ENCODE measurements around the gene CHSY3.

CHSY3 gene

GRCh38 chr5:130067364-130067763, 163.1 kb downstream of the CHSY3 start:
- no peaks in the 10 kb centered on the region for H3K9me3 ChIP-seq (ENCODE audit: control insufficient read depth in 1 of 2, low read length in 2 of 2)
- no peak overlapping the region for H3K27ac ChIP-seq (ENCODE audit: low read depth, low read length)
- H3K4me1 ChIP-seq (ENCODE audit: control insufficient read depth in 1 of 2, insufficient read depth in 2 of 2, low read length in 2 of 2), result no peaks in the 10 kb centered on the region
- no peaks in the 10 kb centered on the region for H3K36me3 ChIP-seq (ENCODE audit: control insufficient read depth in 1 of 2, insufficient read depth in 2 of 2, low read length in 2 of 2)
- H3K27me3 ChIP-seq (ENCODE audit: control insufficient read depth in 1 of 2, insufficient read depth in 2 of 2, low read length in 2 of 2), result no peaks in the 10 kb centered on the region
- no peak overlapping the region for H3K9ac ChIP-seq (ENCODE audit: low read depth in 1 of 2, low read length in 2 of 2)
- no peak overlapping the region for H3K4me3 ChIP-seq (ENCODE audit: low read depth in 1 of 2, low read length in 2 of 2)

- Histone ChIP-seq H3K9me3 (ENCODE audit: control insufficient read depth in 1 of 2, low read length in 2 of 2) (no peaks in the 10 kb centered on the region), H3K27ac (ENCODE audit: low read depth, low read length) (no peak overlapping the region)
Measured at GRCh38 chr5:130068101-130068500, 163.8 kb downstream of the CHSY3 start.

GRCh38 chr5:130068988-130069387, 164.7 kb downstream of the CHSY3 start:
- H3K9ac ChIP-seq (ENCODE audit: low read depth in 1 of 2, low read length in 2 of 2), result no peak overlapping the region
- H3K4me1 ChIP-seq (ENCODE audit: control insufficient read depth in 1 of 2, insufficient read depth in 2 of 2, low read length in 2 of 2), result no peaks in the 10 kb centered on the region
- H3K4me3 ChIP-seq (ENCODE audit: low read depth in 1 of 2, low read length in 2 of 2), result no peak overlapping the region
- H3K36me3 ChIP-seq (ENCODE audit: control insufficient read depth in 1 of 2, insufficient read depth in 2 of 2, low read length in 2 of 2), result no peaks in the 10 kb centered on the region
- no peaks in the 10 kb centered on the region for H3K27me3 ChIP-seq (ENCODE audit: control insufficient read depth in 1 of 2, insufficient read depth in 2 of 2, low read length in 2 of 2)
- H3K9me3 ChIP-seq (ENCODE audit: control insufficient read depth in 1 of 2, low read length in 2 of 2), result no peaks in the 10 kb centered on the region
- H3K27ac ChIP-seq (ENCODE audit: low read depth, low read length), result no peak overlapping the region

More at GRCh38 chr5:130068101-130068500, 163.8 kb downstream of the CHSY3 start:
- no peaks in the 10 kb centered on the region for H3K27me3 ChIP-seq (ENCODE audit: control insufficient read depth in 1 of 2, insufficient read depth in 2 of 2, low read length in 2 of 2)
- no peak overlapping the region for H3K4me3 ChIP-seq (ENCODE audit: low read depth in 1 of 2, low read length in 2 of 2)
- no peaks in the 10 kb centered on the region for H3K4me1 ChIP-seq (ENCODE audit: control insufficient read depth in 1 of 2, insufficient read depth in 2 of 2, low read length in 2 of 2)
- H3K36me3 ChIP-seq (ENCODE audit: control insufficient read depth in 1 of 2, insufficient read depth in 2 of 2, low read length in 2 of 2), result no peaks in the 10 kb centered on the region
- H3K9ac ChIP-seq (ENCODE audit: low read depth in 1 of 2, low read length in 2 of 2), result no peak overlapping the region

DNA sequence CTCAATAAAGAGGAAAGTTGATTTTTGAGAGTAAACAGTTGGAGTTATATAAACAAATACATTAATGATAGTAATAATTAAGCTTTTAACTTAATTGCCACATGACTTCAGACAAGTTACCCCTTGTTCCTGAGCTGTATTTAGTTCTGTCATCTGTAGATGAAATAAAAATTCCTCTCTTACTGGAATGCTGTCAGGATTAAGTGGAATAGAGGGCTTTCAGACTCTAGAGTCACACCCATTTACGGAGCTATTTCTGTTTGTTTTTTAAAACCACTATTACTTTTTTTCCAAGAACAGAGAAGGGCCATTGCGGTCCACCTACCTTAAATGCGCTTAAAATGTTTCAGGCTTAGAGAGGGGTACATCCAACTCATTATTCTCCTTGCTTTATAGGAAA, 170.6 kb downstream of the CHSY3 start:
- Histone ChIP-seq H3K27ac (ENCODE audit: low read depth, low read length) (no peak overlapping the region), H3K36me3 (ENCODE audit: control insufficient read depth in 1 of 2, insufficient read depth in 2 of 2, low read length in 2 of 2) (no peaks in the 10 kb centered on the region), H3K4me1 (ENCODE audit: control insufficient read depth in 1 of 2, insufficient read depth in 2 of 2, low read length in 2 of 2) (no peaks in the 10 kb centered on the region), H3K9ac (ENCODE audit: low read depth in 1 of 2, low read length in 2 of 2) (no peak overlapping the region), H3K9me3 (ENCODE audit: control insufficient read depth in 1 of 2, low read length in 2 of 2) (no peaks in the 10 kb centered on the region), H3K27me3 (ENCODE audit: control insufficient read depth in 1 of 2, insufficient read depth in 2 of 2, low read length in 2 of 2) (no peaks in the 10 kb centered on the region), H3K4me3 (ENCODE audit: low read depth in 1 of 2, low read length in 2 of 2) (no peak overlapping the region)

- Histone ChIP-seq H3K27ac (ENCODE audit: low read depth, low read length) (no peak overlapping the region), H3K9me3 (ENCODE audit: control insufficient read depth in 1 of 2, low read length in 2 of 2) (no peaks in the 10 kb centered on the region), H3K4me1 (ENCODE audit: control insufficient read depth in 1 of 2, insufficient read depth in 2 of 2, low read length in 2 of 2) (no peaks in the 10 kb centered on the region)
Measured at GRCh38 chr5:130077007-130077406, 172.7 kb downstream of the CHSY3 start.

GRCh38 chr5:130078661-130079060, 174.4 kb downstream of the CHSY3 start:
- Histone ChIP-seq H3K4me3 (ENCODE audit: low read depth in 1 of 2, low read length in 2 of 2) (no peak overlapping the region), H3K4me1 (ENCODE audit: control insufficient read depth in 1 of 2, insufficient read depth in 2 of 2, low read length in 2 of 2) (no peaks in the 10 kb centered on the region), H3K9me3 (ENCODE audit: control insufficient read depth in 1 of 2, low read length in 2 of 2) (no peaks in the 10 kb centered on the region), H3K36me3 (ENCODE audit: control insufficient read depth in 1 of 2, insufficient read depth in 2 of 2, low read length in 2 of 2) (no peaks in the 10 kb centered on the region), H3K9ac (ENCODE audit: low read depth in 1 of 2, low read length in 2 of 2) (no peak overlapping the region), H3K27ac (ENCODE audit: low read depth, low read length) (no peak overlapping the region), H3K27me3 (ENCODE audit: control insufficient read depth in 1 of 2, insufficient read depth in 2 of 2, low read length in 2 of 2) (no peaks in the 10 kb centered on the region)

More at GRCh38 chr5:130077007-130077406, 172.7 kb downstream of the CHSY3 start:
- Histone ChIP-seq H3K27me3 (ENCODE audit: control insufficient read depth in 1 of 2, insufficient read depth in 2 of 2, low read length in 2 of 2) (no peaks in the 10 kb centered on the region), H3K36me3 (ENCODE audit: control insufficient read depth in 1 of 2, insufficient read depth in 2 of 2, low read length in 2 of 2) (no peaks in the 10 kb centered on the region), H3K9ac (ENCODE audit: low read depth in 1 of 2, low read length in 2 of 2) (no peak overlapping the region), H3K4me3 (ENCODE audit: low read depth in 1 of 2, low read length in 2 of 2) (no peak overlapping the region)

DNA sequence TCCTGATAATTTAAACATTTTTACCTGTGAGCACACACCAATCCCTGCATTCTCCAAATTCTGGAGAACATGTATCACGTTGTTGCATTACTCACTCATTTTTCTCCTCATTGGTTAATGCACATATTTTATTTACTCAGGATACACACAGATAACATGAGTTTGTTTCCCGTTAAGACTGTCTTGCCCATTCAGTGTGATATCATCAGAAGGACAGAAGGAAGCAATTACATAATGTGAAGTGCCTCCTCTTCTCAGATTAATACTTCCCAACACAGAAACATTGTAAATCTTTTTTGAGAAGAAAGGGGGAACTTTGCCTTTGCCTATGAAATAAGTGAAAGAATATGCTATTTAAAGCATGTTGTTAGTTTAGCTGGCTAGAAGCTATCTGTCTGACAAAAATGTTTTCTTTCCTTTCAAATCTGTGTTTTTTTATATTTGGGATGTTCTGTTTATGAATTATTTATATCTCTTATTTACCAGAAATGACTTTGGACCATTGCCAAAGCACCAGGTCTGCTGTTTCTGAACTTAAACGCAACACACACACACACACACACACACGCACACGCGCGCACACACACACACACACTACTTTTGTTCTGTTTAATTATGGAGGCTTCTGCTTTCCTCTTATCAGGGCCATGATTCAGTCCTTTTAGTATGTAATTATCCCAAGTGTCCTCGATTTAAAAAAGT, 186.5 kb downstream of the CHSY3 start:
- no peaks in the 10 kb centered on the region for H3K9me3 ChIP-seq (ENCODE audit: control insufficient read depth in 1 of 2, low read length in 2 of 2)
- H3K36me3 ChIP-seq (ENCODE audit: control insufficient read depth in 1 of 2, insufficient read depth in 2 of 2, low read length in 2 of 2), result no peaks in the 10 kb centered on the region
- H3K9ac ChIP-seq (ENCODE audit: low read depth in 1 of 2, low read length in 2 of 2), result no peak overlapping the region
- no peak overlapping the region for H3K4me3 ChIP-seq (ENCODE audit: low read depth in 1 of 2, low read length in 2 of 2)
- no peaks in the 10 kb centered on the region for H3K4me1 ChIP-seq (ENCODE audit: control insufficient read depth in 1 of 2, insufficient read depth in 2 of 2, low read length in 2 of 2)
- H3K27ac ChIP-seq (ENCODE audit: low read depth, low read length), result no peak overlapping the region
- no peaks in the 10 kb centered on the region for H3K27me3 ChIP-seq (ENCODE audit: control insufficient read depth in 1 of 2, insufficient read depth in 2 of 2, low read length in 2 of 2)

DNA sequence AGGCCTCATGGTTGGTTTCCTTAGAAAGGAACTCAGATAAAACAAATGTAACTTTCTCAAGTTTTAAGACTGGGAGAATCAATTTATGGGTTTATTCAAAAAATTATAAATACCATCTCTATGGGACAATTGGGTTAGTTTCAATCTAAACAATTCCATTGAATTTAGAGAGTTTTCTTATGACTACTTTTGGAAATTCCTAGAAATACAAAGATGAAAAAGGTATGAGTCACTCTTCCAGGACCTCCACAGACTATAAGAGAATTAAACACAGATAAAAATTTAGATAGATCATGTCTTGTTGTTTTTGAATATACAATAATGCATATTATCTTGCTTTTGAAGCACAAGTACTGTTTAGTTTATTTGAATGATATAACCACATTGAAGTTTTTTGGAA, 188.7 kb downstream of the CHSY3 start:
- no peaks in the 10 kb centered on the region for H3K9me3 ChIP-seq (ENCODE audit: control insufficient read depth in 1 of 2, low read length in 2 of 2)
- no peaks in the 10 kb centered on the region for H3K4me1 ChIP-seq (ENCODE audit: control insufficient read depth in 1 of 2, insufficient read depth in 2 of 2, low read length in 2 of 2)
- no peak overlapping the region for H3K9ac ChIP-seq (ENCODE audit: low read depth in 1 of 2, low read length in 2 of 2)
- H3K27ac ChIP-seq (ENCODE audit: low read depth, low read length), result no peak overlapping the region
- H3K36me3 ChIP-seq (ENCODE audit: control insufficient read depth in 1 of 2, insufficient read depth in 2 of 2, low read length in 2 of 2), result no peaks in the 10 kb centered on the region
- H3K4me3 ChIP-seq (ENCODE audit: low read depth in 1 of 2, low read length in 2 of 2), result no peak overlapping the region
- H3K27me3 ChIP-seq (ENCODE audit: control insufficient read depth in 1 of 2, insufficient read depth in 2 of 2, low read length in 2 of 2), result no peaks in the 10 kb centered on the region

DNA sequence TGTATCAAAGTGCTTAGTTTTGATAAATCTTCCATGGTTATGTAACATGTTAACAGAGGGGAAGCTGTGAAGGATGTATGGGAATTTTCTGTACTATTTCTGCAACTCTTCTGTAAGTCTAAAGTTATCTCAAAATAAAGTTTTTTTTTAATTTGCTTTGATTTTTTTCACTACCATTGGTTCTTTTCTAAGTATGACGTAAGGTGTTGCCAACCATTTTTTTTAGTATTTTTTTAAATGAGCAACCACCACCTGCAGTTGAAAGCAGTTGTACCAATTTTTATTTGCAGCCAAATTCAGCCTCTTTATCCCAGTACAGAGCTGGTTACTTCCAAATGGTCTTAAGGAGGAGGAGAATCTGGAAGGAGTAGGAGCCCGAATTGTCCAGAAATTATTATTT, 192.2 kb downstream of the CHSY3 start:
- Histone ChIP-seq H3K4me1 (ENCODE audit: control insufficient read depth in 1 of 2, insufficient read depth in 2 of 2, low read length in 2 of 2) (no peaks in the 10 kb centered on the region), H3K27ac (ENCODE audit: low read depth, low read length) (no peak overlapping the region), H3K27me3 (ENCODE audit: control insufficient read depth in 1 of 2, insufficient read depth in 2 of 2, low read length in 2 of 2) (no peaks in the 10 kb centered on the region), H3K9me3 (ENCODE audit: control insufficient read depth in 1 of 2, low read length in 2 of 2) (no peaks in the 10 kb centered on the region), H3K36me3 (ENCODE audit: control insufficient read depth in 1 of 2, insufficient read depth in 2 of 2, low read length in 2 of 2) (no peaks in the 10 kb centered on the region), H3K4me3 (ENCODE audit: low read depth in 1 of 2, low read length in 2 of 2) (no peak overlapping the region), H3K9ac (ENCODE audit: low read depth in 1 of 2, low read length in 2 of 2) (no peak overlapping the region)

DNA sequence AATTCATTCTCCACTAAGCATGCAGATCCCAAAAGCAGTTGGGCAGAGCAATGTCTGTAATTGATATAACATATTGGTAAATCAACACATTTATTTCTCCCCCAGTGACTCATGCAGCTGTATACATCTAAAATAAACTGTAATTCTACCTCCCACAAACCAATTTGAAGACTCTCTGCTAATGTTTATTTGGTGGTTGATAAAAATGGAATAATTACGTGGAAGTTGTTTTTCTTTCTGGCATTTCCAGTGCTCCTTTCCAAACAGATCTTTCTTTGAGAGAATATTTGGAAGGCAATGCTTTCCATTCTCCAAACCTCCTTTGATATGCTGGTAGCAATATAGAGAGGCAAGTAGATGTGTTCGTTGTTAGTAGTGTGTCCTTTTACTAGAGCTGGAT, 194.7 kb downstream of the CHSY3 start:
- no peaks in the 10 kb centered on the region for H3K27me3 ChIP-seq (ENCODE audit: control insufficient read depth in 1 of 2, insufficient read depth in 2 of 2, low read length in 2 of 2)
- no peak overlapping the region for H3K27ac ChIP-seq (ENCODE audit: low read depth, low read length)
- H3K9me3 ChIP-seq (ENCODE audit: control insufficient read depth in 1 of 2, low read length in 2 of 2), result no peaks in the 10 kb centered on the region
- no peak overlapping the region for H3K4me3 ChIP-seq (ENCODE audit: low read depth in 1 of 2, low read length in 2 of 2)
- no peaks in the 10 kb centered on the region for H3K4me1 ChIP-seq (ENCODE audit: control insufficient read depth in 1 of 2, insufficient read depth in 2 of 2, low read length in 2 of 2)
- no peaks in the 10 kb centered on the region for H3K36me3 ChIP-seq (ENCODE audit: control insufficient read depth in 1 of 2, insufficient read depth in 2 of 2, low read length in 2 of 2)
- H3K9ac ChIP-seq (ENCODE audit: low read depth in 1 of 2, low read length in 2 of 2), result no peak overlapping the region

All from duodenal mucosa (tissue), 2 donors.